Stomach (tissue), 4 donors: ENCODE results near the gene ZMIZ1.

Source experiments
- CTCF ChIP-seq, 7 experiments: fragments of 450-650 bp in 4 of 7; fragments of 200-600 bp in 3 of 7; sonication (generic) in 3 of 7; IDR thresholded peaks; one replicate each; pipeline ENCODE4 v1.5.1; 2016 to 2019; ENCODE audit warnings: antibody characterized with exemption in 7 of 7, control low read depth in 2 of 7, mild to moderate bottlenecking in 1 of 7
- POLR2A ChIP-seq, 4 donors: fragments of 450-650 bp; IDR thresholded peaks; one replicate each; pipeline ENCODE4 v1.6.1; 2016; ENCODE audit warnings: antibody characterized with exemption in 4 of 4, control low read depth in 2 of 4, mild to moderate bottlenecking in 1 of 4, moderate library complexity in 1 of 4

- TF ChIP-seq CTCF (IDR thresholded peaks at IDR 0.05) (no peak), POLR2A (IDR thresholded peaks at IDR 0.05) (no peak)
Observed at GRCh38 chr10:79293841-79294581, 225.2 kb downstream of the ZMIZ1 start.
